NCI-H82 (cell line): ENCODE data around the gene FNDC3B.

Experiments
- DNase-seq: peaks from one replicate; lab custom pipeline; 2025; lab: John Stamatoyannopoulos, UW

FNDC3B gene

GRCh38 chr3:172170073-172170709, 130.8 kb downstream of the FNDC3B start:
- DNase-seq, result no peak

- DNase-seq, result no peak
Observed at GRCh38 chr3:172170841-172171240, 131.5 kb downstream of the FNDC3B start.

GRCh38 chr3:172171396-172172075, 132.2 kb downstream of the FNDC3B start:
- DNase-seq, result no peak

GRCh38 chr3:172173316-172174254, 134.2 kb downstream of the FNDC3B start:
- DNase-seq, result no peak

GRCh38 chr3:172174513-172175253, 135.3 kb downstream of the FNDC3B start:
- no peak for DNase-seq

- DNase-seq, result no peak
Observed at GRCh38 chr3:172175254-172175599, 135.8 kb downstream of the FNDC3B start.

GRCh38 chr3:172176061-172176770, 136.8 kb downstream of the FNDC3B start:
- peak; percentile 79 for DNase-seq

- no peak for DNase-seq
Observed at GRCh38 chr3:172177046-172177445, 137.7 kb downstream of the FNDC3B start.

- DNase-seq, result no peak
Observed at GRCh38 chr3:172177803-172178316, 138.5 kb downstream of the FNDC3B start.

GRCh38 chr3:172179680-172180399, 140.5 kb downstream of the FNDC3B start:
- DNase-seq, result no peak

- no peak for DNase-seq
Observed at GRCh38 chr3:172180473-172180872, 141.1 kb downstream of the FNDC3B start.

GRCh38 chr3:172181932-172182586, 142.7 kb downstream of the FNDC3B start:
- DNase-seq, result no peak

- DNase-seq, result no peak
Observed at GRCh38 chr3:172182797-172183196, 143.4 kb downstream of the FNDC3B start.

- DNase-seq, result no peak
Observed at GRCh38 chr3:172184106-172184822, 144.9 kb downstream of the FNDC3B start.

- no peak for DNase-seq
Observed at GRCh38 chr3:172185907-172186306, 146.5 kb downstream of the FNDC3B start.

GRCh38 chr3:172186607-172187006, 147.2 kb downstream of the FNDC3B start:
- DNase-seq, result no peak

GRCh38 chr3:172187511-172187910, 148.1 kb downstream of the FNDC3B start:
- DNase-seq, result no peak

GRCh38 chr3:172188511-172188910, 149.1 kb downstream of the FNDC3B start:
- DNase-seq, result no peak

- DNase-seq, result no peak
Observed at GRCh38 chr3:172189213-172189612, 149.8 kb downstream of the FNDC3B start.
